Neuronal stem cell (in vitro differentiated cells): Measurements from ENCODE around the gene USP12.

Experiments
- DNase-seq: peaks from one replicate; pipeline ENCODE4 v3.0.0-alpha.2; 2013; ENCODE audit warnings: low spot score
- H2AFZ ChIP-seq: one replicate; pipeline ENCODE4 v1.6.1; 2013; ENCODE audit warnings: mild to moderate bottlenecking, low read length, inconsistent platforms
- H2AK5ac ChIP-seq: 2 replicates; pipeline ENCODE4 v1.6.1; 2013; ENCODE audit warnings: low read depth, mild to moderate bottlenecking, inconsistent platforms, low read length, moderate library complexity, mixed read lengths
- H2BK120ac ChIP-seq: 2 replicates; pipeline ENCODE4 v1.6.1; 2013; ENCODE audit warnings: low read depth, mild to moderate bottlenecking, inconsistent platforms, low read length, moderate library complexity, mixed read lengths
- H2BK12ac ChIP-seq: one replicate; pipeline ENCODE4 v1.6.1; 2013; ENCODE audit warnings: low read length, inconsistent platforms
- H2BK15ac ChIP-seq: 2 replicates; pipeline ENCODE4 v1.6.1; 2013; ENCODE audit warnings: mild to moderate bottlenecking, low read length, inconsistent platforms, mixed read lengths
- H2BK5ac ChIP-seq: one replicate; pipeline ENCODE4 v1.6.1; 2013; ENCODE audit warnings: inconsistent platforms, mild to moderate bottlenecking, low read length, moderate library complexity
- H3K14ac ChIP-seq: one replicate; pipeline ENCODE4 v1.6.1; 2013; ENCODE audit warnings: low read length, inconsistent platforms
- H3K18ac ChIP-seq: 2 replicates; pipeline ENCODE4 v1.6.1; 2013; ENCODE audit warnings: low read length, inconsistent platforms
- H3K23ac ChIP-seq: 2 replicates; pipeline ENCODE4 v1.6.1; 2013; ENCODE audit warnings: low read depth, mild to moderate bottlenecking, mixed read lengths, low read length, inconsistent platforms; ENCODE audit not compliant: poor library complexity
- H3K27ac ChIP-seq: replicated peaks from 3 replicates; pipeline ENCODE4 v1.5.1; 2013; ENCODE audit warnings: low read length, inconsistent platforms
- H3K27me3 ChIP-seq, 3 experiments: 2 replicates each; pipeline ENCODE4 v1.6.1; 2013; ENCODE audit warnings: low read length in 3 of 3, mild to moderate bottlenecking in 2 of 3, inconsistent platforms in 1 of 3, low read depth in 1 of 3, mixed read lengths in 1 of 3, moderate library complexity in 1 of 3; ENCODE audit not compliant: control insufficient read depth in 3 of 3, insufficient read depth in 3 of 3
- H3K36me3 ChIP-seq, 2 donors: replicated peaks in 1 of 2; 2 replicates each; pipeline ENCODE4 v1.6.1; 2013; ENCODE audit warnings: low read length in 2 of 2; ENCODE audit not compliant: control insufficient read depth in 2 of 2, insufficient read depth in 2 of 2
- H3K4ac ChIP-seq: 2 replicates; pipeline ENCODE4 v1.6.1; 2013; ENCODE audit warnings: inconsistent platforms, mild to moderate bottlenecking, low read length, moderate library complexity
- H3K4me1 ChIP-seq, 2 donors: 1 replicate in 1 of 2; 2 replicates in 1 of 2; pipeline ENCODE4 v1.6.1; 2013; ENCODE audit warnings: low read length in 2 of 2, low read depth in 1 of 2; ENCODE audit not compliant: control insufficient read depth in 2 of 2, insufficient read depth in 1 of 2
- H3K4me2 ChIP-seq: one replicate; pipeline ENCODE4 v1.6.1; 2013; ENCODE audit warnings: mild to moderate bottlenecking, low read length, inconsistent platforms; ENCODE audit not compliant: insufficient read depth, poor library complexity, severe bottlenecking
- H3K4me3 ChIP-seq, 2 donors: 2 replicates each; pipeline ENCODE4 v1.5.1; 2013; ENCODE audit warnings: low read length in 2 of 2, mild to moderate bottlenecking in 2 of 2, inconsistent platforms in 1 of 2, moderate library complexity in 1 of 2
- H3K79me1 ChIP-seq: one replicate; pipeline ENCODE4 v1.6.1; 2013; ENCODE audit warnings: low read depth, mild to moderate bottlenecking, inconsistent platforms, low read length, moderate library complexity
- H3K9ac ChIP-seq: one replicate; pipeline ENCODE4 v1.6.1; 2013; ENCODE audit warnings: mild to moderate bottlenecking, low read depth, low read length, inconsistent platforms; ENCODE audit not compliant: poor library complexity
- H3K9me3 ChIP-seq, 2 donors: replicated peaks in 1 of 2; 2 replicates each; pipeline versions ENCODE3 to v1.6.1; 2013; ENCODE audit warnings: low read length in 2 of 2, mild to moderate bottlenecking in 2 of 2, inconsistent platforms in 1 of 2, low read depth in 1 of 2, mixed read lengths in 1 of 2, moderate library complexity in 1 of 2; ENCODE audit not compliant: control insufficient read depth in 2 of 2, insufficient read depth in 1 of 2
- H4K8ac ChIP-seq: one replicate; pipeline ENCODE4 v1.6.1; 2013; ENCODE audit warnings: low read depth, mild to moderate bottlenecking, inconsistent platforms, low read length, moderate library complexity
- H4K91ac ChIP-seq: one replicate; pipeline ENCODE4 v1.6.1; 2013; ENCODE audit warnings: low read length, low read depth, mild to moderate bottlenecking, inconsistent platforms; ENCODE audit not compliant: poor library complexity
- WGBS, 2 donors: extraction: QIAGEN DNeasy Blood & Tissue Kit; methylation state at CpG; one replicate each; pipeline ENCODE4 v1.1.7; 2013; ENCODE audit warnings: missing lambda C conversion rate in 2 of 2, mixed read lengths in 1 of 2; ENCODE audit not compliant: insufficient read length in 2 of 2, insufficient replicate concordance in 1 of 2; ENCODE audit errors: extremely low coverage in 2 of 2; 5-methylcytosine and 5-hydroxymethylcytosine counted together

Gene USP12

GRCh38 chr13:27057817-27058216 is 113.8 kb downstream of the USP12 start:
- Histone ChIP-seq H3K27me3 (no peaks in the 10 kb centered on the region), H3K27ac (no peak overlapping the region), H3K36me3 (peaks cover 0 to 5% of the 10 kb centered on the region in 2 donors), H3K23ac (no peak overlapping the region), H3K9ac (no peak overlapping the region), H3K4me1 (peaks cover 0 to 2% of the 10 kb centered on the region in 2 donors), H2BK12ac (no peak overlapping the region), H2BK15ac (no peak overlapping the region), H3K14ac (no peak overlapping the region), H2AFZ (no peak overlapping the region), H3K79me1 (no peaks in the 10 kb centered on the region), H2BK5ac (no peak overlapping the region), H2BK120ac (no peak overlapping the region), H3K9me3 (no peaks in the 10 kb centered on the region), H4K8ac (no peak overlapping the region), H3K4me3 (no peak overlapping the region), H4K91ac (no peak overlapping the region), H3K4ac (no peak overlapping the region), H3K18ac (no peak overlapping the region), H2AK5ac (no peak overlapping the region), H3K4me2 (no peak overlapping the region)
- no peak for DNase-seq
- no CpG with 5 or more reads among the region's 2 CpGs for WGBS, 2 donors

GRCh38 chr13:27055526-27055925 is 116.1 kb downstream of the USP12 start:
- no peak overlapping the region for H4K91ac ChIP-seq
- no peak overlapping the region for H3K14ac ChIP-seq
- no peak overlapping the region for H3K4me2 ChIP-seq
- no peak overlapping the region for H2AFZ ChIP-seq
- no peak overlapping the region for H4K8ac ChIP-seq
- peaks cover 0 to 2% of the 10 kb centered on the region in 2 donors for H3K4me1 ChIP-seq
- H3K4me3 ChIP-seq, result no peak overlapping the region
- WGBS, 2 donors, result no CpG with 5 or more reads among the region's 6 CpGs
- H2BK5ac ChIP-seq, result no peak overlapping the region
- no peak overlapping the region for H2BK120ac ChIP-seq
- no peak overlapping the region for H3K23ac ChIP-seq
- no peaks in the 10 kb centered on the region for H3K27me3 ChIP-seq
- H3K9me3 ChIP-seq, result peaks cover 0 to 2% of the 10 kb centered on the region in 2 donors
- DNase-seq, result no peak
- no peak overlapping the region for H3K9ac ChIP-seq
- peaks cover 0 to 7% of the 10 kb centered on the region in 2 donors for H3K36me3 ChIP-seq
- H3K4ac ChIP-seq, result no peak overlapping the region
- H2BK15ac ChIP-seq, result no peak overlapping the region
- no peak overlapping the region for H3K18ac ChIP-seq
- H2BK12ac ChIP-seq, result no peak overlapping the region
- H3K27ac ChIP-seq, result no peak overlapping the region
- no peak overlapping the region for H2AK5ac ChIP-seq
- no peaks in the 10 kb centered on the region for H3K79me1 ChIP-seq

GRCh38 chr13:27054760-27055159 is 116.9 kb downstream of the USP12 start:
- Histone ChIP-seq H3K23ac (no peak overlapping the region), H2BK120ac (no peak overlapping the region), H2AFZ (no peak overlapping the region), H3K36me3 (peaks cover 1 to 8% of the 10 kb centered on the region in 2 donors), H2BK15ac (no peak overlapping the region), H3K4me1 (peaks cover 0 to 2% of the 10 kb centered on the region in 2 donors), H3K18ac (no peak overlapping the region), H3K27me3 (no peaks in the 10 kb centered on the region), H3K27ac (no peak overlapping the region), H4K91ac (no peak overlapping the region), H3K9ac (no peak overlapping the region), H2BK12ac (no peak overlapping the region), H4K8ac (no peak overlapping the region), H3K9me3 (peaks cover 0 to 3% of the 10 kb centered on the region in 2 donors), H3K4me2 (no peak overlapping the region), H3K4ac (no peak overlapping the region), H2BK5ac (no peak overlapping the region), H3K14ac (no peak overlapping the region), H3K4me3 (no peak overlapping the region), H2AK5ac (no peak overlapping the region), H3K79me1 (no peaks in the 10 kb centered on the region)
- no CpG with 5 or more reads among the region's 2 CpGs for WGBS, 2 donors
- no peak for DNase-seq

GRCh38 chr13:27053902-27054595 is 117.6 kb downstream of the USP12 start:
- H3K27me3 ChIP-seq, result no peaks in the 10 kb centered on the region
- no peak for DNase-seq
- H2AFZ ChIP-seq, result no peak overlapping the region
- no peak overlapping the region for H3K27ac ChIP-seq
- H2BK120ac ChIP-seq, result no peak overlapping the region
- no peak overlapping the region for H3K23ac ChIP-seq
- no peak overlapping the region for H4K91ac ChIP-seq
- H3K9me3 ChIP-seq, result peaks cover 0 to 3% of the 10 kb centered on the region in 2 donors
- no peak overlapping the region for H2AK5ac ChIP-seq
- no peak overlapping the region for H3K4me2 ChIP-seq
- H3K4me1 ChIP-seq, result peaks cover 0 to 2% of the 10 kb centered on the region in 2 donors
- no peak overlapping the region for H3K9ac ChIP-seq
- no peaks in the 10 kb centered on the region for H3K79me1 ChIP-seq
- no peak overlapping the region for H2BK5ac ChIP-seq
- H2BK12ac ChIP-seq, result no peak overlapping the region
- no peak overlapping the region for H3K18ac ChIP-seq
- no peak overlapping the region for H3K4ac ChIP-seq
- WGBS, 2 donors, result no CpG with 5 or more reads among the region's 6 CpGs
- no peak overlapping the region for H4K8ac ChIP-seq
- H3K4me3 ChIP-seq, result no peak overlapping the region
- no peak overlapping the region for H3K14ac ChIP-seq
- peaks cover 1 to 5% of the 10 kb centered on the region in 2 donors for H3K36me3 ChIP-seq
- no peak overlapping the region for H2BK15ac ChIP-seq
